B cell (primary cell): Measurements from ENCODE around the gene TRIM31. TPM values are rescaled to one million over a fixed set of nuclear protein-coding genes. Genes with fewer than 3 reads are reported as not detected.

Experiments used
- ATAC-seq: fragments of 200-7000 bp; cut with Tn5 transposase; one replicate; pipeline ENCODE4 v1.10.0; 2021; ENCODE audit warnings: low read depth, mild to moderate bottlenecking, moderate number of reproducible peaks, moderate library complexity
- CTCF ChIA-PET: fragments of 350-600 bp; sonication (Branson Sonifier 250); formaldehyde crosslinking; loops from one replicate; lab custom pipeline; 2021; ENCODE audit warnings: antibody characterized with exemption, inconsistent platforms; lab: Charles Lee
- POLR2A ChIA-PET: fragments of 350-600 bp; sonication (Branson Sonifier 250); formaldehyde crosslinking; loops from one replicate; lab custom pipeline; 2021; ENCODE audit warnings: antibody characterized with exemption; lab: Charles Lee
- DNase-seq: peaks from one replicate; pipeline ENCODE4 v3.0.0; 2013
- H2AFZ ChIP-seq: 2 replicates; pipeline ENCODE4 v1.6.1; 2012; ENCODE audit warnings: mild to moderate bottlenecking, low read depth, low read length; ENCODE audit not compliant: insufficient read depth, poor library complexity, severe bottlenecking
- H3K27ac ChIP-seq, 2 donors: 1 replicate in 1 of 2; 2 replicates in 1 of 2; pipeline ENCODE4 v1.5.1; 2012 to 2013; ENCODE audit warnings: low read length in 2 of 2, mild to moderate bottlenecking in 2 of 2, moderate library complexity in 1 of 2
- H3K27me3 ChIP-seq, 4 experiments: fragments of 200-600 bp in 1 of 4; sonication (generic) in 1 of 4; replicated peaks in 1 of 4; 1 replicate in 2 of 4; 2 replicates in 2 of 4; pipeline versions ENCODE4 v1.6.1 to v1.7.0; 2013 to 2016; ENCODE audit warnings: low read length in 3 of 4, mild to moderate bottlenecking in 2 of 4, mixed read lengths in 1 of 4, moderate library complexity in 1 of 4; ENCODE audit not compliant: insufficient read depth in 4 of 4, control insufficient read depth in 3 of 4; ENCODE audit errors: control extremely low read depth in 1 of 4
- H3K36me3 ChIP-seq, 2 experiments: replicated peaks in 1 of 2; 1 replicate in 1 of 2; 2 replicates in 1 of 2; pipeline versions ENCODE4 v1.6.1 to v1.7.1; 2013; ENCODE audit warnings: low read length in 1 of 2; ENCODE audit not compliant: insufficient read depth in 2 of 2, control insufficient read depth in 1 of 2; ENCODE audit errors: control extremely low read depth in 1 of 2, extremely low read depth in 1 of 2
- H3K4me1 ChIP-seq, 2 donors: fragments of 200-600 bp in 1 of 2; sonication (generic) in 1 of 2; 1 replicate in 1 of 2; 2 replicates in 1 of 2; pipeline versions ENCODE4 v1.5.1 to v1.6.1; 2013 to 2017; ENCODE audit warnings: low read length in 2 of 2; ENCODE audit not compliant: control insufficient read depth in 2 of 2, insufficient read depth in 2 of 2
- H3K4me2 ChIP-seq: replicated peaks from 2 replicates; pipeline ENCODE3; 2012; ENCODE audit warnings: mild to moderate bottlenecking, low read depth, low read length; ENCODE audit not compliant: poor library complexity, severe bottlenecking
- H3K4me3 ChIP-seq, 5 experiments: fragments of 200-600 bp in 1 of 5; sonication (generic) in 1 of 5; 1 replicate in 3 of 5; 2 replicates in 2 of 5; pipeline versions ENCODE4 v1.5.1 to v1.7.0; 2011 to 2016; ENCODE audit warnings: low read length in 4 of 5, mild to moderate bottlenecking in 4 of 5, low read depth in 2 of 5, control low read depth in 1 of 5, moderate library complexity in 1 of 5; ENCODE audit not compliant: insufficient read depth in 1 of 5; ENCODE audit errors: control extremely low read depth in 1 of 5, extremely low read depth in 1 of 5
- H3K79me2 ChIP-seq: fragments of 200-600 bp; sonication (generic); one replicate; pipeline ENCODE4 v1.6.0; 2016; ENCODE audit warnings: low read length; ENCODE audit not compliant: control insufficient read depth, insufficient read depth
- H3K9ac ChIP-seq: fragments of 200-600 bp; sonication (generic); 2 replicates; pipeline ENCODE4 v1.6.1; 2017; ENCODE audit warnings: mild to moderate bottlenecking, low read length, moderate library complexity
- H3K9me3 ChIP-seq, 3 donors: one replicate each; pipeline versions ENCODE4 v1.6.1 to v1.7.1; 2013; ENCODE audit warnings: low read length in 2 of 3; ENCODE audit not compliant: control insufficient read depth in 2 of 3, insufficient read depth in 1 of 3; ENCODE audit errors: control extremely low read depth in 1 of 3
- H4K20me1 ChIP-seq: 2 replicates; pipeline ENCODE4 v1.6.0; 2012; ENCODE audit warnings: mild to moderate bottlenecking, low read length; ENCODE audit not compliant: insufficient read depth, control insufficient read depth, poor library complexity, severe bottlenecking
- H3K27ac Mint-ChIP-seq: one replicate; pipeline ENCODE4 v1.8.0; 2021; ENCODE audit warnings: mixed read lengths
- H3K27me3 Mint-ChIP-seq: one replicate; pipeline ENCODE4 v1.8.0; 2021; ENCODE audit warnings: mixed read lengths
- H3K4me1 Mint-ChIP-seq: one replicate; pipeline ENCODE4 v1.8.0; 2021; ENCODE audit warnings: mixed read lengths
- H3K4me3 Mint-ChIP-seq: one replicate; pipeline ENCODE4 v1.8.0; 2021; ENCODE audit warnings: mixed read lengths
- H3K9me3 Mint-ChIP-seq: one replicate; pipeline ENCODE4 v1.8.0; 2022; ENCODE audit warnings: mixed read lengths; ENCODE audit not compliant: insufficient read depth
- EZH2 ChIP-seq: IDR thresholded peaks from 2 replicates; pipeline ENCODE4 v1.6.1; 2012; ENCODE audit warnings: borderline replicate concordance, low read depth, mild to moderate bottlenecking, moderate library complexity, low read length; ENCODE audit not compliant: insufficient read depth, poor library complexity, severe bottlenecking
- WGBS: methylation state at CpG from one replicate; pipeline ENCODE4 v1.1.5; 2013; ENCODE audit warnings: missing lambda C conversion rate; ENCODE audit not compliant: insufficient coverage; 5-methylcytosine and 5-hydroxymethylcytosine counted together
- intact Hi-C: fragments of 100-400 bp; cut with micrococcal nuclease; formaldehyde crosslinking; loops from one replicate; pipeline ENCODE4 v1.10.0; 2022
- polyA plus RNA-seq: library from polyadenylated mRNA; depleted of rRNA; stranded (reverse); fragments of >200 nt; gene quantifications from 2 replicates; pipeline ENCODE4 v1.2.3, GENCODE V29; 2012
- total RNA-seq, 2 donors: library from RNA; stranded (reverse); fragments of 120-200 nt in 1 of 2; gene quantifications; 1 replicate in 1 of 2; 2 replicates in 1 of 2; pipeline versions ENCODE4 v1.2.3 to v1.2.4, GENCODE V29; 2013 to 2022
- TF ChIP-seq, protein P1 (sequence below): fragments of 200-600 bp; IDR thresholded peaks from one replicate; pipeline ENCODE4 v1.8.0; 2022; ENCODE audit warnings: antibody characterized with exemption, mild to moderate bottlenecking

The TRIM31 gene
- total and polyA plus RNA-seq, 2 donors (not counting 1 experiment from before 2014, with no cell fraction given), result not detected

DNA sequence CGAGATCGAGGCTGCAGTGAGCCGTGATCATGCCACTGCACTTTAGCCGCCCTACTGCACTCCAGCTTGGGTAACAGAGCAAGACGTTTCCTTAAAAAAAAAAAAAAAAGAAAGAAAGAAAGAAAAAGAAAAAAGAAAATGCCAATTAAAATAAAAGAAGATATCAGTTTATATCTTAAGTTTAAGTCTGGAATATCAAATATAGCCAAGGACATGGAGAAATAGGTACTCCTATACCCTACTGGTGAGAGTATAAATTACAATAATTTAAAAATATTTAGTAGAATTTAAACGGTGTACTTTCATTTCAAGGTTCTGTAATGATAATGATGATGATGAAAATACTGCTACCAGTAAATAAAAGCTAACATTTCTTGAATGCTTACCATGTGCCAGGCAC lies 3.8 kb upstream of the TRIM31 start:
- Histone ChIP-seq H3K27me3 (peaks cover 0 to 9% (median 5%) of the 10 kb centered on the region in 4 experiments), H3K79me2 (no peaks in the 10 kb centered on the region), H3K27ac (no peak overlapping the region), H3K4me2 (no peak overlapping the region), H3K9me3 (no peaks in the 10 kb centered on the region), H3K9ac (no peak overlapping the region), H2AFZ (no peak overlapping the region), H4K20me1 (no peaks in the 10 kb centered on the region), H3K36me3 (no peaks in the 10 kb centered on the region), H3K4me3 (no peak overlapping the region), H3K4me1 (peaks cover 0 to 7% of the 10 kb centered on the region in 2 donors)
- 94% methylated on average over 3 of the region's 6 CpGs for WGBS
- Mint-ChIP-seq H3K4me1 (no peaks in the 10 kb centered on the region), H3K27ac (no peak overlapping the region), H3K9me3 (no peaks in the 10 kb centered on the region), H3K27me3 (peaks cover 50% of the 10 kb centered on the region), H3K4me3 (no peak overlapping the region)
- intact Hi-C loops, result no loop called here
- DNase-seq, result no peak
- TF ChIP-seq EZH2, result no peak
- TF ChIP-seq, protein P1, sequence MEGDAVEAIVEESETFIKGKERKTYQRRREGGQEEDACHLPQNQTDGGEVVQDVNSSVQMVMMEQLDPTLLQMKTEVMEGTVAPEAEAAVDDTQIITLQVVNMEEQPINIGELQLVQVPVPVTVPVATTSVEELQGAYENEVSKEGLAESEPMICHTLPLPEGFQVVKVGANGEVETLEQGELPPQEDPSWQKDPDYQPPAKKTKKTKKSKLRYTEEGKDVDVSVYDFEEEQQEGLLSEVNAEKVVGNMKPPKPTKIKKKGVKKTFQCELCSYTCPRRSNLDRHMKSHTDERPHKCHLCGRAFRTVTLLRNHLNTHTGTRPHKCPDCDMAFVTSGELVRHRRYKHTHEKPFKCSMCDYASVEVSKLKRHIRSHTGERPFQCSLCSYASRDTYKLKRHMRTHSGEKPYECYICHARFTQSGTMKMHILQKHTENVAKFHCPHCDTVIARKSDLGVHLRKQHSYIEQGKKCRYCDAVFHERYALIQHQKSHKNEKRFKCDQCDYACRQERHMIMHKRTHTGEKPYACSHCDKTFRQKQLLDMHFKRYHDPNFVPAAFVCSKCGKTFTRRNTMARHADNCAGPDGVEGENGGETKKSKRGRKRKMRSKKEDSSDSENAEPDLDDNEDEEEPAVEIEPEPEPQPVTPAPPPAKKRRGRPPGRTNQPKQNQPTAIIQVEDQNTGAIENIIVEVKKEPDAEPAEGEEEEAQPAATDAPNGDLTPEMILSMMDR, result peak; percentile 66
- CTCF ChIA-PET, result interaction anchor here (1.1 kb wide), 1 partner anchor 15 kb away, joined by 8 read pairs; no protein-coding TSS in a partner anchor
- no peak for ATAC-seq
- POLR2A ChIA-PET, result interaction anchor here (0.7 kb wide), 1 partner anchor 501 kb away, joined by 3 read pairs; the partner anchor contains the start of gene MRPS18B

DNA sequence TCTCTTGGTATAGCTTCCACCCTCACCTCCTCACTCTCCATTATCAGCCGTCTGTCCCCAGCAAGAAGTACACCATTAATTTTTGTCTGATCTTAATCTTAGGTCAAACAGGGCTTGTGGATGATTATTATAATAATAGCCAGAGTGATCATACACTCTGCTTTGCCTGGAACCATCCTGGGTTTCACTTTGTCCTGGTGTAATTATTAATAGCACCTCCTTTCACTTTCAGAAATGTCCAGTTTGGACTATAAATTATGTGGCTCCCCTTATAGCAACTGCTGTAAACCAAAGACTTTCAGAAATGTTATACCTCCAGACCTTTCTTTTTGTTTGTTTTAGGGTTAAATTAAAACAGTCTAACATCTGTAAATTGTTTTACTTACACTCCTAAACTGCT lies 951 bp upstream of the TRIM31 start:
- CTCF ChIA-PET, result interaction anchor here (1.2 kb wide), 1 partner anchor 266 kb away, joined by 3 read pairs; no protein-coding TSS in a partner anchor
- H3K79me2 ChIP-seq, result no peaks in the 10 kb centered on the region
- H3K9ac ChIP-seq, result no peak overlapping the region
- no peak overlapping the region for H3K4me2 ChIP-seq
- POLR2A ChIA-PET, result no interaction called here
- Mint-ChIP-seq H3K27me3 (peaks cover 46% of the 10 kb centered on the region), H3K4me3 (no peak overlapping the region), H3K27ac (no peak overlapping the region), H3K9me3 (no peaks in the 10 kb centered on the region), H3K4me1 (no peaks in the 10 kb centered on the region)
- intact Hi-C loops, result no loop called here
- WGBS, result no CpG with 5 or more reads among the region's 1 CpG
- H2AFZ ChIP-seq, result no peak overlapping the region
- no peaks in the 10 kb centered on the region for H3K9me3 ChIP-seq
- H3K36me3 ChIP-seq, result no peaks in the 10 kb centered on the region
- no peaks in the 10 kb centered on the region for H4K20me1 ChIP-seq
- DNase-seq, result no peak
- no peak overlapping the region for H3K4me3 ChIP-seq
- no peak for TF ChIP-seq EZH2
- H3K4me1 ChIP-seq, result peaks cover 0 to 7% of the 10 kb centered on the region in 2 donors
- H3K27me3 ChIP-seq, result peaks cover 0 to 19% (median 11%) of the 10 kb centered on the region in 4 experiments
- no peak for ATAC-seq
- no peak overlapping the region for H3K27ac ChIP-seq
